ENCODE results near the gene PSMD11. TPM values are rescaled to one million over a fixed set of nuclear protein-coding genes. Genes with fewer than 3 reads are reported as not detected.

The PSMD11 gene
- total and polyA plus RNA-seq, 10 donors = 28.0 to 84.8 (median 47.3) TPM

DNA sequence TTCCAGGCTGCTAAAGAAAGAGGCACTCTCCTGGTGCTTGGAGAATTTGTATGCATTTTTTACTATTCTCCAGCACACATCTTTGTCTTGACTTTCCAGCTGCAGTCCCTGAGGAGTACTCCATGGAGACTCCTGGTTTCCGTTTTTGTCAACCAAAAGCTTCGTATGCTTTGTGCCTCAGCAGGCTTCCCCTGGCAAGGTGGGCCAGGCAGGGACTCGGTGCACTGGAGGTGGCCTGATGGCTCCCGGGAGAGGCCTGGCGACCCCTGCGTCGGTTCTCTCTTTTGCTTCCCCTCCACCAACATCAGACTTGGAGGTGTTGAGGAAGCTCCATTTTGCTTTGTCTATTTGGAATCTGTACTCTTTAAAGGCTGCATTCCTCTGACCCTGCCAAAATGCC lies 66.2 kb downstream of the PSMD11 start:
- 91 to 96% (median 94%) methylated on average over 7 of the region's 7 CpGs for WGBS, 5 donors
- Histone ChIP-seq H3K4me3 (no peak overlapping the region), H3K27me3 (replicated peaks in 1 of 7) (no peaks in the 10 kb centered on the region), H3K36me3 (no peaks in the 10 kb centered on the region), H3K9me3 (no peaks in the 10 kb centered on the region), H3K4me1 (peaks cover 0 to 63% (median 8%) of the 10 kb centered on the region in 6 donors), H3K27ac (no peak overlapping the region)
- intact Hi-C loops (cut with DNase I; ENCODE audit: low total_unique reads) = no loop called here
- DNase-seq = no peak
- TF ChIP-seq POLR2A (IDR thresholded peaks at IDR 0.05) = no peak
- TF ChIP-seq, protein P1, sequence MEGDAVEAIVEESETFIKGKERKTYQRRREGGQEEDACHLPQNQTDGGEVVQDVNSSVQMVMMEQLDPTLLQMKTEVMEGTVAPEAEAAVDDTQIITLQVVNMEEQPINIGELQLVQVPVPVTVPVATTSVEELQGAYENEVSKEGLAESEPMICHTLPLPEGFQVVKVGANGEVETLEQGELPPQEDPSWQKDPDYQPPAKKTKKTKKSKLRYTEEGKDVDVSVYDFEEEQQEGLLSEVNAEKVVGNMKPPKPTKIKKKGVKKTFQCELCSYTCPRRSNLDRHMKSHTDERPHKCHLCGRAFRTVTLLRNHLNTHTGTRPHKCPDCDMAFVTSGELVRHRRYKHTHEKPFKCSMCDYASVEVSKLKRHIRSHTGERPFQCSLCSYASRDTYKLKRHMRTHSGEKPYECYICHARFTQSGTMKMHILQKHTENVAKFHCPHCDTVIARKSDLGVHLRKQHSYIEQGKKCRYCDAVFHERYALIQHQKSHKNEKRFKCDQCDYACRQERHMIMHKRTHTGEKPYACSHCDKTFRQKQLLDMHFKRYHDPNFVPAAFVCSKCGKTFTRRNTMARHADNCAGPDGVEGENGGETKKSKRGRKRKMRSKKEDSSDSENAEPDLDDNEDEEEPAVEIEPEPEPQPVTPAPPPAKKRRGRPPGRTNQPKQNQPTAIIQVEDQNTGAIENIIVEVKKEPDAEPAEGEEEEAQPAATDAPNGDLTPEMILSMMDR (IDR thresholded peaks at IDR 0.05 in 8 of 11, conservative IDR thresholded peaks at IDR 0.05 in 3 of 11) = no peak

DNA sequence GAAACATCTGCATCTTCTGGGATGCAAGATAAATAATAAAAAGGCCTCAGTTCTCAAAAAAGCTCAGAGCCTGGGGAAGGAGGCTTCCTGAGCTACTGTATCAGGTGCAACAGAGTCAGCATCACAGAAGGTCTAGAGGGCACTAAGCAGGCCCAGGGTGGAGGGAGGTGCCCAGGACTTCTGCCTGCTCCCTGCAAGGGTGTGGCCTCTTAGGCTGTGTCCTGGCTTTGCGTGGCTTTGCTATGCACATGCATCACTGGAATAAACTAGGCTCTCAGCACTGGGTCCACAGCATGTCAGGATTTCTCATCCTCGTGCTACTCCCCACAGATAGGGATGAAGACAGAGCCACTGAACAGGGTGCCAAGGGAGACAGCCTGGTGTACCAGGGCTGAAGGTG lies 68.0 kb downstream of the PSMD11 start:
- Histone ChIP-seq H3K4me3 (no peak overlapping the region), H3K9me3 (no peaks in the 10 kb centered on the region), H3K4me1 (peaks cover 4 to 63% (median 16%) of the 10 kb centered on the region in 6 donors), H3K27ac (no peak overlapping the region), H3K36me3 (no peaks in the 10 kb centered on the region), H3K27me3 (replicated peaks in 1 of 7) (no peaks in the 10 kb centered on the region)
- intact Hi-C loops (cut with DNase I; ENCODE audit: low total_unique reads) = no loop called here
- no peak for DNase-seq
- no peak for TF ChIP-seq POLR2A (IDR thresholded peaks at IDR 0.05)
- TF ChIP-seq, protein P1 (IDR thresholded peaks at IDR 0.05 in 8 of 11, conservative IDR thresholded peaks at IDR 0.05 in 3 of 11) = no peak
- no peak for TF ChIP-seq POLR2AphosphoS5 (IDR thresholded peaks at IDR 0.05)
- WGBS, 5 donors = 80 to 100% (median 92%) methylated on average over 1 to 2 of the region's 2 CpGs

DNA sequence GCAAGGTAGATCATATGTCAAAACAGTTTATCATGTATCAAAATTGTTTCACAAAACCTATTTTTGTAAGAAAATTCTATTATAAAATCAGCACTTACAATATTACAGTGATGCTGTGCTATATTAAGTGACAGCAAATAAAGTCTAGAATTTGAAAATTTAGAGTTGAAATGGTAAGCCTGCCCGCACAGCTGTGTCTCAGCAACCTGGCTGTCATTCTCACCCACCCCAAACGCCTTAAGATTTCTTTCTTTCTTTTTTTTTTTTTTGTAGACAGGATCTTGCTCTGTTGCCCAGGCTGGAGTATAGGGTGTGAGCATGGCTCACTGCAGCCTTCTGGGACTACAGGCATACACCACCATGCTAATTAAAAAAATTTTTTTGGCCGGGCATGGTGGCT lies 69.3 kb downstream of the PSMD11 start:
- peaks cover 0 to 5% (median 0%) of the 10 kb centered on the region in 7 donors for H3K27me3 ChIP-seq (replicated peaks in 1 of 7)
- TF ChIP-seq POLR2AphosphoS5 (IDR thresholded peaks at IDR 0.05) (no peak), POLR2A (IDR thresholded peaks at IDR 0.05) (no peak)
- TF ChIP-seq, protein P1 (IDR thresholded peaks at IDR 0.05 in 8 of 11, conservative IDR thresholded peaks at IDR 0.05 in 3 of 11) = no peak
- H3K9me3 ChIP-seq = no peaks in the 10 kb centered on the region
- no peak overlapping the region for H3K27ac ChIP-seq
- DNase-seq = no peak
- intact Hi-C loops (cut with DNase I; ENCODE audit: low total_unique reads) = no loop called here
- peaks cover 5 to 63% (median 26%) of the 10 kb centered on the region in 6 donors for H3K4me1 ChIP-seq
- no peaks in the 10 kb centered on the region for H3K36me3 ChIP-seq
- no peak overlapping the region for H3K4me3 ChIP-seq
- WGBS, 5 donors = 87 to 93% (median 90%) methylated on average over 3 of the region's 3 CpGs

DNA sequence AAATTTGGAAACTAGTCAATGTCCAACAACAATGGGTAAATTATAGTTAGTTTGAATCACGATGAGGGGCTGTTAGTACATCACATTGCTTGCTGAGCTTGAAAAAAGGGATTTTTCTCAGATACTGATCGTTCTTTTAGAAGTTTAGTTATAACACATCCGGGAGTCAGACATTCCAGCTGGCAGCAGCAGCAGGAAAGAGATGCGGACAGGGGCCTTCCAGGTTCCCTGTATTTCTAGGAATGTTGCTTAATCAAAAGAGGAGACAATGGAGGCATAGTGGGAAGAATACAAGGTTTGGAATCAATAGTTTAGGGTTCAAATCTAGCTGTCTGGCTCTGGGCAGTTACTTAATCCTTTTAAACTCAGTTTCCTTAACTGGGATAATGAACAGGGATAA lies 70.3 kb downstream of the PSMD11 start:
- H3K27me3 ChIP-seq (replicated peaks in 1 of 7) = peaks cover 0 to 16% (median 0%) of the 10 kb centered on the region in 7 donors
- peak overlapping the region in 2 of 8 donors; percentile 81 to 85 for H3K27ac ChIP-seq
- WGBS, 5 donors = 84 to 92% (median 88%) methylated on average over 4 of the region's 4 CpGs
- TF ChIP-seq, protein P1 (IDR thresholded peaks at IDR 0.05 in 8 of 11, conservative IDR thresholded peaks at IDR 0.05 in 3 of 11) = no peak
- TF ChIP-seq POLR2AphosphoS5 (IDR thresholded peaks at IDR 0.05) (no peak), POLR2A (IDR thresholded peaks at IDR 0.05) (no peak)
- DNase-seq = no peak
- intact Hi-C loops (cut with DNase I; ENCODE audit: low total_unique reads) = no loop called here
- H3K4me1 ChIP-seq = peaks cover 10 to 70% (median 36%) of the 10 kb centered on the region in 6 donors
- H3K4me3 ChIP-seq = no peak overlapping the region
- H3K9me3 ChIP-seq = no peaks in the 10 kb centered on the region
- no peaks in the 10 kb centered on the region for H3K36me3 ChIP-seq

All from spleen (tissue), 11 donors.